Skeletal muscle tissue (tissue), 4 donors: ENCODE measurements around the gene TNFSF10. TPM values are rescaled to one million over a fixed set of nuclear protein-coding genes. Genes with fewer than 3 reads are reported as not detected.
"Not testable (repeated sequence)": the region's sequence is repeated elsewhere in the genome, so short reads cannot be mapped to it uniquely, and the experiment has no call there.

Experiments
- H3K27ac ChIP-seq: one replicate; pipeline ENCODE4 v1.7.0; 2013; ENCODE audit warnings: mild to moderate bottlenecking, low read depth, low read length, inconsistent platforms
- H3K27me3 ChIP-seq, 3 donors: one replicate each; pipeline ENCODE4 v1.7.0; 2013; ENCODE audit warnings: low read length in 3 of 3; ENCODE audit not compliant: control insufficient read depth in 3 of 3, insufficient read depth in 3 of 3
- H3K36me3 ChIP-seq, 3 donors: one replicate each; pipeline ENCODE4 v1.7.0; 2013; ENCODE audit warnings: low read length in 3 of 3; ENCODE audit not compliant: control insufficient read depth in 3 of 3, insufficient read depth in 3 of 3
- H3K4me1 ChIP-seq, 3 donors: one replicate each; pipeline ENCODE4 v1.7.0; 2013; ENCODE audit warnings: low read length in 3 of 3, mild to moderate bottlenecking in 3 of 3; ENCODE audit not compliant: control insufficient read depth in 3 of 3, insufficient read depth in 3 of 3
- H3K4me3 ChIP-seq, 3 donors: one replicate each; pipeline ENCODE4 v1.7.0; 2013; ENCODE audit warnings: low read length in 3 of 3
- H3K9ac ChIP-seq, 3 donors: one replicate each; pipeline ENCODE4 v1.7.0; 2013; ENCODE audit warnings: low read length in 3 of 3, mild to moderate bottlenecking in 3 of 3, moderate library complexity in 2 of 3, low read depth in 1 of 3
- H3K9me3 ChIP-seq, 3 donors: one replicate each; pipeline ENCODE4 v1.7.0; 2013; ENCODE audit warnings: low read length in 3 of 3; ENCODE audit not compliant: control insufficient read depth in 3 of 3
- total RNA-seq: library from RNA; depleted of rRNA; stranded (reverse); fragments of >200 nt; gene quantifications from one replicate; pipeline ENCODE4 v1.2.3, GENCODE V29; 2014
- donor health status: Osteomylitis.

The TNFSF10 gene
- total RNA-seq, 1 donor from 2014 or later: 9.9 TPM

- Histone ChIP-seq H3K4me3 (no peak overlapping the region), H3K27me3 (no peaks in the 10 kb centered on the region), H3K9ac (no peak overlapping the region), H3K27ac (no peak overlapping the region), H3K9me3 (no peaks in the 10 kb centered on the region), H3K4me1 (no peaks in the 10 kb centered on the region), H3K36me3 (no peaks in the 10 kb centered on the region)
Observed at GRCh38 chr3:172536993-172537419, 13.8 kb upstream of the TNFSF10 start.

GRCh38 chr3:172536505-172536904 is 13.3 kb upstream of the TNFSF10 start:
- H3K4me3 ChIP-seq: no peak overlapping the region
- no peaks in the 10 kb centered on the region for H3K27me3 ChIP-seq
- H3K9me3 ChIP-seq: no peaks in the 10 kb centered on the region
- H3K36me3 ChIP-seq: no peaks in the 10 kb centered on the region
- no peaks in the 10 kb centered on the region for H3K4me1 ChIP-seq
- no peak overlapping the region for H3K9ac ChIP-seq
- no peak overlapping the region for H3K27ac ChIP-seq

GRCh38 chr3:172530566-172530965 is 7.3 kb upstream of the TNFSF10 start:
- H3K4me1 ChIP-seq: no peaks in the 10 kb centered on the region

GRCh38 chr3:172530101-172530561 is 6.9 kb upstream of the TNFSF10 start:
- no peaks in the 10 kb centered on the region for H3K9me3 ChIP-seq
- no peaks in the 10 kb centered on the region for H3K4me1 ChIP-seq
- H3K9ac ChIP-seq: no peak overlapping the region
- no peaks in the 10 kb centered on the region for H3K36me3 ChIP-seq
- H3K27ac ChIP-seq: no peak overlapping the region
- no peak overlapping the region for H3K4me3 ChIP-seq
- no peaks in the 10 kb centered on the region for H3K27me3 ChIP-seq

More at GRCh38 chr3:172530566-172530965, 7.3 kb upstream of the TNFSF10 start:
- Histone ChIP-seq H3K36me3 (no peaks in the 10 kb centered on the region), H3K27ac (no peak overlapping the region), H3K9ac (no peak overlapping the region), H3K4me3 (no peak overlapping the region), H3K9me3 (no peaks in the 10 kb centered on the region), H3K27me3 (no peaks in the 10 kb centered on the region)

GRCh38 chr3:172528677-172529076 is 5.4 kb upstream of the TNFSF10 start:
- H3K4me1 ChIP-seq: no peaks in the 10 kb centered on the region
- no peak overlapping the region for H3K27ac ChIP-seq
- H3K9me3 ChIP-seq: no peaks in the 10 kb centered on the region
- no peak overlapping the region for H3K9ac ChIP-seq
- H3K36me3 ChIP-seq: no peaks in the 10 kb centered on the region
- no peaks in the 10 kb centered on the region for H3K27me3 ChIP-seq
- H3K4me3 ChIP-seq: no peak overlapping the region

- no peak overlapping the region for H3K9ac ChIP-seq
Observed at GRCh38 chr3:172527306-172527705, 4.1 kb upstream of the TNFSF10 start.

GRCh38 chr3:172525116-172525613 is 1.9 kb upstream of the TNFSF10 start:
- no peaks in the 10 kb centered on the region for H3K36me3 ChIP-seq
- H3K9me3 ChIP-seq: no peaks in the 10 kb centered on the region
- no peak overlapping the region for H3K4me3 ChIP-seq
- H3K9ac ChIP-seq: no peak overlapping the region
- peaks cover 0 to 4% (median 0%) of the 10 kb centered on the region in 3 donors for H3K4me1 ChIP-seq
- H3K27ac ChIP-seq: no peak overlapping the region
- H3K27me3 ChIP-seq: no peaks in the 10 kb centered on the region

More at GRCh38 chr3:172527306-172527705, 4.1 kb upstream of the TNFSF10 start:
- H3K4me3 ChIP-seq: no peak overlapping the region
- H3K27ac ChIP-seq: no peak overlapping the region
- H3K36me3 ChIP-seq: no peaks in the 10 kb centered on the region
- no peaks in the 10 kb centered on the region for H3K27me3 ChIP-seq
- no peaks in the 10 kb centered on the region for H3K9me3 ChIP-seq
- H3K4me1 ChIP-seq: peaks cover 0 to 4% (median 0%) of the 10 kb centered on the region in 3 donors

- Histone ChIP-seq H3K27ac (no peak overlapping the region), H3K36me3 (no peaks in the 10 kb centered on the region), H3K27me3 (no peaks in the 10 kb centered on the region), H3K9me3 (no peaks in the 10 kb centered on the region), H3K4me3 (no peak overlapping the region), H3K4me1 (peaks cover 0 to 4% (median 2%) of the 10 kb centered on the region in 3 donors), H3K9ac (no peak overlapping the region)
Observed at GRCh38 chr3:172524611-172525010, 1.4 kb upstream of the TNFSF10 start.

GRCh38 chr3:172521837-172522726 is 1.1 kb downstream of the TNFSF10 start:
- Histone ChIP-seq H3K27ac (peak overlapping the region; percentile 57), H3K4me3 (peak overlapping the region; percentile 15 to 90 (median 77)), H3K9ac (peak overlapping the region; percentile 55 to 82 (median 81)), H3K4me1 (peaks cover 1 to 12% (median 4%) of the 10 kb centered on the region in 3 donors)
- H3K9me3 ChIP-seq, H3K27me3 ChIP-seq, H3K36me3 ChIP-seq: not testable (repeated sequence)

GRCh38 chr3:172520301-172520831 is 2.9 kb downstream of the TNFSF10 start:
- peak overlapping the region in 2 of 3 donors; percentile 22 to 51 for H3K9ac ChIP-seq
- peaks cover 8 to 19% (median 14%) of the 10 kb centered on the region in 3 donors for H3K4me1 ChIP-seq
- no peak overlapping the region for H3K27ac ChIP-seq
- no peaks in the 10 kb centered on the region for H3K27me3 ChIP-seq
- no peaks in the 10 kb centered on the region for H3K36me3 ChIP-seq
- peak overlapping the region; percentile 45 to 68 (median 49) for H3K4me3 ChIP-seq
- no peaks in the 10 kb centered on the region for H3K9me3 ChIP-seq
